Activated CD4-positive, alpha-beta memory T cell treated with anti-CD3 and anti-CD28 coated beads for 36 hours (primary cell): ENCODE data around the gene RAB11B. TPM values are rescaled to one million over a fixed set of nuclear protein-coding genes. Genes with fewer than 3 reads are reported as not detected.

Experiments used
- CTCF ChIA-PET: fragments of 350-600 bp; sonication (Branson Sonifier 250); formaldehyde crosslinking; loops from one replicate; lab custom pipeline; 2021; ENCODE audit warnings: antibody characterized with exemption, inconsistent platforms; lab: Charles Lee
- POLR2A ChIA-PET: fragments of 350-600 bp; sonication (Branson Sonifier 250); formaldehyde crosslinking; loops from one replicate; lab custom pipeline; 2021; ENCODE audit warnings: antibody characterized with exemption; lab: Charles Lee
- DNase-seq: peaks from one replicate; pipeline ENCODE4 v3.0.0-alpha.2; 2020
- H3K27ac Mint-ChIP-seq: one replicate; pipeline ENCODE4 v1.8.0; 2021; ENCODE audit warnings: mixed read lengths
- H3K27me3 Mint-ChIP-seq: one replicate; pipeline ENCODE4 v1.8.0; 2021; ENCODE audit warnings: mixed read lengths
- H3K36me3 Mint-ChIP-seq: one replicate; pipeline ENCODE4 v1.8.0; 2021; ENCODE audit warnings: mixed read lengths
- H3K4me1 Mint-ChIP-seq: one replicate; pipeline ENCODE4 v1.8.0; 2021; ENCODE audit warnings: low read depth, mixed read lengths
- H3K4me3 Mint-ChIP-seq: one replicate; pipeline ENCODE4 v1.8.0; 2021; ENCODE audit warnings: mild to moderate bottlenecking, mixed read lengths
- H3K9me3 Mint-ChIP-seq: one replicate; pipeline ENCODE4 v1.8.0; 2021; ENCODE audit warnings: mixed read lengths
- intact Hi-C: fragments of 100-400 bp; cut with micrococcal nuclease; formaldehyde crosslinking; loops from one replicate; pipeline ENCODE4 v1.15.1; 2023
- total RNA-seq, 2 experiments: library from RNA; stranded (reverse); gene quantifications; one replicate each; pipeline ENCODE4 v1.2.3, GENCODE V29; 2021

Gene RAB11B
- total RNA-seq, 2 experiments from 2014 or later = 74.2 to 74.9 TPM

- CTCF ChIA-PET = no interaction called here
- Mint-ChIP-seq H3K9me3 (peaks cover 7% of the 10 kb centered on the region), H3K27ac (no peak overlapping the region), H3K36me3 (peaks cover 3% of the 10 kb centered on the region), H3K4me1 (peaks cover 21% of the 10 kb centered on the region), H3K4me3 (no peak overlapping the region), H3K27me3 (no peaks in the 10 kb centered on the region)
- POLR2A ChIA-PET = interaction anchor here (0.6 kb wide), 1 partner anchor 9 kb away, joined by 3 read pairs; no protein-coding TSS in a partner anchor
- no peak for DNase-seq
- intact Hi-C loops = no loop called here
Measured at GRCh38 chr19:8388612-8388958, 1.6 kb upstream of the RAB11B start.

GRCh38 chr19:8390617-8390981, 439 bp downstream of the RAB11B start:
- peak overlapping the region; percentile 61 for H3K4me3 Mint-ChIP-seq
- peaks cover 3% of the 10 kb centered on the region for H3K36me3 Mint-ChIP-seq
- ChIA-PET CTCF (interaction anchor here (0.6 to 1.2 kb wide), 2 partner anchors 37 to 121 kb away, joined by 3 read pairs; no protein-coding TSS in a partner anchor), POLR2A (interaction anchor here (0.6 to 2.0 kb wide), 4 partner anchors 29 to 187 kb away, joined by 3 to 8 read pairs (median 4); partner anchors contain the start of genes NDUFA7, RPS28 and ZNF414)
- no peaks in the 10 kb centered on the region for H3K27me3 Mint-ChIP-seq
- intact Hi-C loops = loop anchor here (1.0 to 5.0 kb wide), 7 partner anchors 23 to 442 kb away; partner anchors contain the start of genes HNRNPM, MARCHF2, MBD3L1 and MYO1F
- peaks cover 19% of the 10 kb centered on the region for H3K4me1 Mint-ChIP-seq
- H3K9me3 Mint-ChIP-seq = peaks cover 7% of the 10 kb centered on the region
- peak overlapping the region; percentile 66 for H3K27ac Mint-ChIP-seq
- peak; percentile 97 for DNase-seq

- H3K4me3 Mint-ChIP-seq = no peak overlapping the region
- ChIA-PET CTCF (interaction anchor here (0.8 to 1.3 kb wide), 5 partner anchors 22 to 188 kb away, joined by 3 to 5 read pairs (median 3); partner anchors contain the start of gene MARCHF2), POLR2A (interaction anchor here (0.6 to 2.0 kb wide), 4 partner anchors 52 to 186 kb away, joined by 3 to 8 read pairs (median 4); partner anchors contain the start of genes NDUFA7, RPS28 and ZNF414)
- peaks cover 7% of the 10 kb centered on the region for H3K9me3 Mint-ChIP-seq
- peak overlapping the region; percentile 66 for H3K27ac Mint-ChIP-seq
- intact Hi-C loops = loop anchor here (2.0 to 5.0 kb wide), 2 partner anchors 53 to 186 kb away; partner anchors contain the start of genes HNRNPM and MYO1F
- no peak for DNase-seq
- peaks cover 3% of the 10 kb centered on the region for H3K36me3 Mint-ChIP-seq
- no peaks in the 10 kb centered on the region for H3K27me3 Mint-ChIP-seq
- peaks cover 24% of the 10 kb centered on the region for H3K4me1 Mint-ChIP-seq
Measured at GRCh38 chr19:8391198-8392016, 1.2 kb downstream of the RAB11B start.

- Mint-ChIP-seq H3K36me3 (peaks cover under 1% of the 10 kb centered on the region), H3K27me3 (no peaks in the 10 kb centered on the region), H3K27ac (no peak overlapping the region), H3K4me1 (peaks cover 30% of the 10 kb centered on the region), H3K4me3 (no peak overlapping the region), H3K9me3 (no peaks in the 10 kb centered on the region)
- ChIA-PET CTCF (interaction anchor here (0.8 to 1.3 kb wide), 5 partner anchors 21 to 187 kb away, joined by 3 to 5 read pairs (median 3); partner anchors contain the start of gene MARCHF2), POLR2A (no interaction called here)
- DNase-seq = no peak
- intact Hi-C loops = loop anchor here (5.0 kb wide), 1 partner anchor 185 kb away; the partner anchor contains the start of gene MYO1F
Measured at GRCh38 chr19:8392017-8392591, 1.9 kb downstream of the RAB11B start.

GRCh38 chr19:8393192-8393870, 3.2 kb downstream of the RAB11B start:
- intact Hi-C loops = loop anchor here (5.0 kb wide), 1 partner anchor 184 kb away; the partner anchor contains the start of gene MYO1F
- POLR2A ChIA-PET = no interaction called here
- H3K27ac Mint-ChIP-seq = no peak overlapping the region

GRCh38 chr19:8393871-8394250, 3.7 kb downstream of the RAB11B start:
- no peak overlapping the region for H3K4me3 Mint-ChIP-seq
- CTCF ChIA-PET = interaction anchor here (1.4 to 3.3 kb wide), 2 partner anchors 39 to 185 kb away, joined by 3 to 23 read pairs; no protein-coding TSS in a partner anchor
- peaks cover 34% of the 10 kb centered on the region for H3K4me1 Mint-ChIP-seq
- intact Hi-C loops = loop anchor here (5.0 kb wide), 1 partner anchor 183 kb away; the partner anchor contains the start of gene MYO1F
- no peaks in the 10 kb centered on the region for H3K36me3 Mint-ChIP-seq
- DNase-seq = no peak
- POLR2A ChIA-PET = no interaction called here
- no peak overlapping the region for H3K27ac Mint-ChIP-seq
- no peaks in the 10 kb centered on the region for H3K9me3 Mint-ChIP-seq
- no peaks in the 10 kb centered on the region for H3K27me3 Mint-ChIP-seq

More at GRCh38 chr19:8393192-8393870, 3.2 kb downstream of the RAB11B start:
- Mint-ChIP-seq H3K27me3 (no peaks in the 10 kb centered on the region), H3K4me3 (no peak overlapping the region), H3K36me3 (no peaks in the 10 kb centered on the region), H3K9me3 (no peaks in the 10 kb centered on the region), H3K4me1 (peaks cover 34% of the 10 kb centered on the region)
- DNase-seq = no peak
- CTCF ChIA-PET = interaction anchor here (3.3 kb wide), 1 partner anchor 39 kb away, joined by 23 read pairs; no protein-coding TSS in a partner anchor

- Mint-ChIP-seq H3K36me3 (peaks cover 9% of the 10 kb centered on the region), H3K4me1 (peaks cover 34% of the 10 kb centered on the region), H3K9me3 (no peaks in the 10 kb centered on the region)
Measured at GRCh38 chr19:8395621-8396082, 5.5 kb downstream of the RAB11B start.

GRCh38 chr19:8396185-8396562, 6.0 kb downstream of the RAB11B start:
- H3K4me1 Mint-ChIP-seq = peaks cover 29% of the 10 kb centered on the region
- H3K9me3 Mint-ChIP-seq = no peaks in the 10 kb centered on the region
- H3K27ac Mint-ChIP-seq = no peak overlapping the region
- no peaks in the 10 kb centered on the region for H3K27me3 Mint-ChIP-seq
- POLR2A ChIA-PET = no interaction called here
- CTCF ChIA-PET = interaction anchor here (0.6 to 3.3 kb wide), 4 partner anchors 22 to 185 kb away, joined by 3 to 23 read pairs (median 4); no protein-coding TSS in a partner anchor
- H3K36me3 Mint-ChIP-seq = peaks cover 9% of the 10 kb centered on the region
- intact Hi-C loops = loop anchor here (1.0 kb wide), 1 partner anchor 42 kb away; no protein-coding TSS in a partner anchor
- H3K4me3 Mint-ChIP-seq = no peak overlapping the region
- no peak for DNase-seq

More at GRCh38 chr19:8395621-8396082, 5.5 kb downstream of the RAB11B start:
- intact Hi-C loops = loop anchor here (1.0 kb wide), 1 partner anchor 41 kb away; no protein-coding TSS in a partner anchor
- H3K27me3 Mint-ChIP-seq = no peaks in the 10 kb centered on the region
- no peak for DNase-seq
- no peak overlapping the region for H3K4me3 Mint-ChIP-seq
- H3K27ac Mint-ChIP-seq = no peak overlapping the region
- ChIA-PET CTCF (interaction anchor here (0.6 to 3.3 kb wide), 5 partner anchors 23 to 186 kb away, joined by 3 to 23 read pairs (median 3); no protein-coding TSS in a partner anchor), POLR2A (no interaction called here)

GRCh38 chr19:8396563-8397203, 6.5 kb downstream of the RAB11B start:
- DNase-seq = peak; percentile 86
- ChIA-PET CTCF (interaction anchor here (1.0 to 3.3 kb wide), 6 partner anchors 22 to 42 kb away, joined by 3 to 37 read pairs (median 5); no protein-coding TSS in a partner anchor), POLR2A (no interaction called here)
- intact Hi-C loops = loop anchor here (1.0 kb wide), 1 partner anchor 42 kb away; no protein-coding TSS in a partner anchor
- H3K4me3 Mint-ChIP-seq = no peak overlapping the region
- peak overlapping the region; percentile 20 for H3K27ac Mint-ChIP-seq
- H3K4me1 Mint-ChIP-seq = peaks cover 25% of the 10 kb centered on the region
- H3K27me3 Mint-ChIP-seq = no peaks in the 10 kb centered on the region
- H3K36me3 Mint-ChIP-seq = peaks cover 9% of the 10 kb centered on the region
- H3K9me3 Mint-ChIP-seq = no peaks in the 10 kb centered on the region

GRCh38 chr19:8397271-8397670, 7.1 kb downstream of the RAB11B start:
- H3K27ac Mint-ChIP-seq = no peak overlapping the region
- DNase-seq = no peak
- H3K4me1 Mint-ChIP-seq = peaks cover 19% of the 10 kb centered on the region
- peaks cover 14% of the 10 kb centered on the region for H3K36me3 Mint-ChIP-seq
- H3K27me3 Mint-ChIP-seq = no peaks in the 10 kb centered on the region
- CTCF ChIA-PET = interaction anchor here (1.3 to 2.5 kb wide), 4 partner anchors 26 to 43 kb away, joined by 3 to 37 read pairs (median 4); no protein-coding TSS in a partner anchor
- H3K4me3 Mint-ChIP-seq = no peak overlapping the region
- POLR2A ChIA-PET = no interaction called here
- no peaks in the 10 kb centered on the region for H3K9me3 Mint-ChIP-seq
- intact Hi-C loops = no loop called here
